GM19438 (cell line): Measurements from ENCODE around the gene FDX2.
"Not testable (repeated sequence)": the region's sequence is repeated elsewhere in the genome, so short reads cannot be mapped to it uniquely, and the experiment has no call there.

Experiments used
- ATAC-seq: cut with Tn5 transposase; IDR thresholded peaks from one replicate; pipeline ENCODE4 v1.9.1; 2021; ENCODE audit warnings: low read depth; ENCODE audit not compliant: unreplicated experiment

The FDX2 gene

DNA sequence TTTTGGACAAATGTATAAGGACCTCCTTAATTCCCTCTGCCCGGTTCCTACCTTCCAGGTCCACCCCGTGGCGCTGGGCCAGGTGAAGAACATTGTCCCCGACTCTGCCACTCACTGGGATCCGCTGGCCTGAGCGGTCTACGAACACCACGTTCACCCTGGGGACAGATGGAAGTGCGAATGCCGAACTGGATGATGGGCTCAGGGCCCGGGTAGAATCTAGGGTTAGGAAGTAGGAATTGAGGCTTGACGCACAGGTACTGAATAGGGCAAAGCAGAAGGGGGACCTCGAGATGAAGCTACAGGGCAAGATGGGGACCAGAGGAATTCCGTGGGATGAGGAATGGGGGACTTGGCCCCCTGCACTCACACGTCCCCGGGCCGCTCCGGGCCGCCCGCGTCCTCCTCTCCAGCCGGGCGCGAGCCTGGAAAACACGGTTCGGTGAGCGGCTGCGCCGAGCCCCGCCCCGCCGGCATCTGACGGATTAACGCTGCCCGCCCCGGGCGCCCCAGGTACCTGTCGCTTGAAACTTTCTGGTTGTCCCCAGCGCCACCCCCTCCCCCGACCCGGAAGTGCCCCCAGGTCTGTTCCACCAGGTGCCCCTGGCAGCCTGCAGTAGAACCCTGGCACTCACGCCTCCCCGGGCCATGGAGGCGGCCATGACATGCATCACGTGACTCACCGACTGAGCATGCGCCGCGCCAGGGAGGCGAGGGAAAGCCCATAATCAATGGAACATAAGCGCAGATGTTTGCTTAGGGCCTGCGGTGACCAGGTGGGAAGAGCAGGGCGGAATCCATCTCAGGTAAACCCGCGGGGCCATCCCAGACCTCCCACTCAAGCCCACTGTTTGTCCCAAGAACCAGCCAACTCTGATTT, at the start of gene FDX2:
Gene FDX2 (minus strand): TSS at position 681 of the 880 bp plus-strand sequence. CDS start 19 bp downstream, at position 662.
- no peak for ATAC-seq

DNA sequence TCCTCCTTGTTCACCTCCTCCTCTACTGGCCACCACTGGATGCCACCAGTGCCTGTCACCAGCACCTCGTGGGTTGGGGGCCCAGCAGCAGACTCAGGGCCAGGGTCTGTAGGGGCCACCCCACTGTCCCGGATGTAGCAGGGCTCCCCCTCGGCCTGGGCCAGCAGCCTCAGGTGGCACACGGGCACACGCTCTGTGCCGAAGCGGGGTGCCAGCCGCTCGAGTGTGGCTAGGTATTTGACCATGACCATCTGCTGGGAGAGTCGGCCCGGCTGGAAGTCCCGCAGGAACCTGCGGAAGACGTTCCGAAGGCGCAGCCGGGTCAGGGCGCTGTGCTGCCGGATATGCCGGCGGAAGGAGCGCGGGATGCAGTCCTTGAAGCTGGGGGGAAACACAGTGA, 49.7 kb upstream of the FDX2 start:
- ATAC-seq: no peak

DNA sequence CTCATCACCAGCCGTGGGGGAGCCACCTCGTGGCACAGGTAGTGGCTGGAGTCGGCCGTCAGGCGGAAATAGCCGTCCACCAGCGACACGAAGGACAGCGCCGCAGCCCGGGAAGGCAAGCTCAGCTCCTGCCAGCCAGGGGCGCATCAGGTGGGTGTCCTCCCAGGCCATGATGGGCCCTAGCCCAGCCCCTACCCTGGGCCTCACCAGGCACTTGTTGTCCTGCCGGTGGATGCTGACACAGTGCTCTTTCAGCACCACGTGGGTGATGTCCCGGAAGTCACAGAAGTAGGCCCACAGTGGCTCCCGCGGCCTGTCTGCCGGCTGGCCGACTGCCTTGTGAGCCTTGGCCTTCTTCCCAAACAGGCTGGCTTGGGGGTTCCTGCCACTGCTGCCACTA, 48.8 kb upstream of the FDX2 start:
- ATAC-seq: no peak

DNA sequence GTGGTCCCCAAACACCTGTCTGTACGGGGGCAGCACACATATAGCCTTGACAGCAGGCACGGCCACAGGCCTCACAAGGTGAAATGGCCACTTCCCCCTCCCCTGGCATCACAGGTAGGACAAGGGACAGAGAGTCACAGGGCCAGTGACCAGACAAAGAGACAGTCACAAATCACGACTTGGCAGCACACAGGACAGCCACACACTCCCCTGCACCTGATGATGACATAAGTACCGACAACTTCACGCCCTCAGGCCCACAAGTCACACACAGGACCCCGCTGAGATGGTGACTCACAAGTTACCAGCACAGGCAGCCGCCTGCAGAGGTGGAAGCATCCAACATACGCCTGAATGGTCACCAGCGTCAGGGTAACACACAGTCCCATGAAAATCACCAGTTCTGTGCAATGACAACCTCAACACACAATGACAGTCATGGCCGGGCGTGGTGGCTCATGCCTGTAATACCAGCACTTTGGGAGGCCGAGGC, 48.0 kb upstream of the FDX2 start:
- ATAC-seq: no peak

DNA sequence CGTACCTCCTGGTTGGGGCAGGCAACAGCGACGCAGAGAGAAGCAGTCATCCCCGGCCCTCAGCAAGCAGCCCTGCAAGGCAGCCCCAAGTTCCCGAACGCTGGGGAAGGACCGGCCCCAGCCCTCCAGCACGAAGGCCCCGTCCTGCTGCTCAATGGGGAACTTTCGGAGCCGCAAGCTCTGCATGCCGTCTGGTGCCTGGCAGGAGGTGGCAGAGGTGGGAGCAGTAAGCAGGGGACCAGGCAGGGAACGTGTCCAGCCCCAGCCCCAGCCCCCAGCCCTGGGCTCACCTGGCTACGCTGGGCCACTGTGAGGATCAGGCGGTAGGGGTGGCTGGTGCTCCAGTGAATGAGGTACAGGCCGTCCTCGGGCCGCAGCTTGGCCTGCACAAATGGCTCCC, 46.4 kb upstream of the FDX2 start:
- no peak for ATAC-seq

DNA sequence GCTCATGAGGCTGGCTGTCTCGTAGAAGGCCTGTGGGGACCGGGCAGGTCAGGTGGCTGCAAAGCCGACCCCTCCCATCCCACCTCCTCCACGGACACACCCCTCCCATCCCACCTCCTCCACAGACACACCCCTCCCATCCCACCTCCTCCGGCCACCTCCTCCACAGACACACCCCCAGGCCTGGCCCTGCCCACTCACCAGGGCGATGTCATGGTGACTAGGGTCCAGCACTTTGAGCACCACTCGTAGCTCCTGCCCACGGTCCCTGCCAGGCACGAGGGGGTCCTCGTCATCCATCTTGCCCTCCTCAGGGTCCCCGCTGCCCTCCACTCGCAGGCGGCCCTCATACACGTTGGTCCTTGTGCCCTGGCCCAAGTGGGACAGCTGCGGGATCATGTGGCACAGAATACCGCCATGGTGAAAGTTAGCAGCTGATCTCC, 45.8 kb upstream of the FDX2 start:
- no peak for ATAC-seq

DNA sequence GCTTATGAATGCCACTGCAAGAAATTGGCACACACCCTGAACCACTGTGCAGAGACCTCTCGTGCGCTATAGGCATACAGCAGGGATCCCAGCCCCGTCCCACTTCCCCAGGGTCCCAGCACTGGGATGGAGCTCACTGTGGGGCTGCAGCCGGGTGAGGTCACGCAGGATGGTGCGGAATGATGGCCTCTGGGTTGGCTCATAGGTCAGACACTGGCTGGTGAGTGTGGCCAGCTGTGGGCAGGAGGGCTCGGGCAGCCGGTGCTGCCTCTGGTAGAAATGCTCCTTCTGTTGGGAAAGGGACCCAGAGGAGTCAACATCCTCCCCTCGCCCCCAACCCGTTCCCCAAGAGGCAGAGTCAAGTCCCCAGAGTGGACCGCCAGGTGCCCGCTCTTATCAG, 40.6 kb upstream of the FDX2 start:
- ATAC-seq: no peak

DNA sequence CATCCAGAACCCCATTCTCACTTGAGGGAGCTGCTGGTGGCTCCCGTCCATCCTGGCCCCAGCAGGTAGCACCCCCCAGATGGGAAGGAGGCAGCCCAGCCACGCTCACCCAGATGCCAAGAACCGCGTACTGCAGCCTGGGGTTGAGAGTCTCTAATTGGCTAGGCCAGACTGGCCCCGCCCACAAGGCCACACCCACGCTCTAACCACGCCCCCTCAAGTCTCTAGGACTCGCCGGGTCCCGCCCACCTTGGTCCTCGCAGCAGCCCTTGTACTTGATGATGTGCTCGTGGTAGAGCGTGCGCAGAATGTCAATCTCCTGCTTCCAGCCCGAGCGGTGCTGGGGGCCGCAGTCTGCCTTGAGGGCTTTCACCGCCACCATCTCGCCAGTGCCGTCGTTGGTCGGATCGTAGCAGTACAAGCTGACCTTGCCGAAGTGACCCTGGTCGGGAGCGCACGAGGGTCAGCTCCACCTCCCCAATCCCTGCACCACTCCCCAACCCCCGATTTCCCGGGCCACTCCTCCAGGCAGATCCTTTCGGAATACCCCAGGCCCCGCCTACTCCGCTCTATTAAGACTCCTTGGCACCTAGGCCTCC, 38.1 kb upstream of the FDX2 start:
- ATAC-seq: no peak

DNA sequence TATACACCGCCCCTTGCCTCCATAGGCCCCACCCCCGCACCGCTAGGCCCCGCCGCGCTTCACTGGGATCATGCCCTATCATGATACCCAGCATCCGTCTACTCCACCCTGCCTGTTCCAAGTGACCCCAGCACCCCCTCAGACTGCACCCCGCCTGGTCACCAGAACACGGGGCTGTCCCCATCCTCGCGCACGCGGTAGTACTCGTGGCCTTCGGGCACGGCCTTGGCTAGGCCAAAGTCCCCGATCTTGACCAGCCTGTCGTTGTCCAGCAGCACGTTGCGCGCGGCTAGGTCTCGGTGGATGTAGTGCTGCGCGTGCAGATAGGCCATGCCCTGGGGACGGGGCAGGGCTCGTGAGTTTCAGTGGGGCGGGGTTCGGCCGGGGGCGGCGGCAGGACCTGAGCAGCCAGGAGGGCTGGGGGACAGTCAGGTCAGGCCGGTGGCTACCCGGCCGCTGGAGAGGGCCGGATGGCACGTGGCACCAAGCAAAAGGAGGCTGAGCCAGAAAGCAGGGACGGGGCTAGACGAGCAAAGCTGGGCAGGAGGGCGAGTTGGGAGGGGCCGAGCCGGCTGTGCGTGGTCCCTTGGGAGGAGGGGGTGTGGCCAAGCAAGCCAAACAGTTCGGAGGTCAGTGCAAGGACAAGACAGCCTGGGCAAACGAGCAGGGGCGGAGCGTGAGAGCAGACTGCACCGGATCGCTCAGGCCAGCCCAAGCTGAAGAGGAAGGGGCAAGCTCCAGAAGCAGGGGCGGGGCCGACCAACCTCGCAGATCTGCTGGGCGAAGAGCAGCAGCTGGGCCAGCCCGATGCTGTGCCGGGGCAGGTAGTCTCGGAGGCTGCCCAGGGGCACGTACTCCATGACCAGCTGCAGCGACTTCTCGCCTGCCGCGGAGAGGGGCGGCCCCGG, 37.2 kb upstream of the FDX2 start:
- no peak for ATAC-seq

DNA sequence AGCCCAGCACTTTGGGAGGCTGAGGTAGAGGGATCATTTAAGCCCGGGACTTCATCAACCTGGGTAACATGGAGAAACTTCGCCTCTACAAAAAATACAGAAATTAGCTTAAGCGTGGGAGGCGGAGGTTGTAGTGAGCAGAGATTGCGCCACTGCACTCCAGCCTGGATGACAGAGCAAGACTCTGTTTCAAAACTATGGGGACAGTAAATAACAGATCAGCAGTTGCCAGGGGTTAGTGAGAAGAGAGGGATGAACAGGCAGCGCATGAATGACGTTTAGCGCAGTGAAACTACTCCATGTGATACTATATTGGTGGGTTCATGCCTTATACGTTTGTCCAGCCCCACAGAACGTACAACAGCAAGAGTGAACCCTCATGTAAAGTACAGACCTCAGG, 30.7 kb upstream of the FDX2 start:
- no peak for ATAC-seq

DNA sequence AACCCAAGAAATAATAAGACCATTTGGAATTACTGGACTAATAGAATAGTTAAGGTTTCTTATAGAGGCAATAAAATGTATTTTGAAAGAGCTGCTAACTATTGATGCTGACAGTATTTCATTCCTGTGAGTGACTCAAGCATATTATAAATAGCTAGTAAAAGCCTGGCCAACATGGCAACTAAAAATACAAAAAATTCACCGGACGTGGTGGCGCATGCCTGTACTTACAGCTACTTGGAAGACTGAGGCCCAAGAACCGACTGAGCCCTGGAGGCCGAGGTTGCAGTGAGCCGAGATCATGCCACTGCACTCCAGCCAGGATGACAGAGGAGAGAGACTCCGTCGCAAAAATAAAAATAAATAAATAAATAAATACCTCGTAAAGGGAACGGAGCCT, 29.0 kb upstream of the FDX2 start:
- no peak for ATAC-seq

DNA sequence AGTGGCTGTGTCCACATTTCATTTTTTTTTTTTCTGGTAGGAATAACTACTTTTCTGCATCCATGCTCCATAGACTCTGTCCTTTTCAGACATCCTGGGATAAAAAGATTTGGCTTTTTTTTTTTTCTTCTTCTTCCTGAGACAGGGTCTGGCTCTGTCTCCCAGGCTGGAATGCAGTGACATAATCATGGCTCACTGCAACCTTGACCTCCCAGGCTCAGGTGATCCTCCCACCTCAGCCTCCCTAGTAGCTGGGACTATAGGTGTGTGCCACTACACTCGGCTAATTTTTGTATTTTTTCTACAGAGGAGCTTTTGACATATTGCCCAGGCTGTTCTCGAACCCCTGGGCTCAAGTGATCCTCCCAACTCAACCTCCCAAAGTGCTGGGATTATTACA, 27.7 kb upstream of the FDX2 start:
- ATAC-seq: no peak

DNA sequence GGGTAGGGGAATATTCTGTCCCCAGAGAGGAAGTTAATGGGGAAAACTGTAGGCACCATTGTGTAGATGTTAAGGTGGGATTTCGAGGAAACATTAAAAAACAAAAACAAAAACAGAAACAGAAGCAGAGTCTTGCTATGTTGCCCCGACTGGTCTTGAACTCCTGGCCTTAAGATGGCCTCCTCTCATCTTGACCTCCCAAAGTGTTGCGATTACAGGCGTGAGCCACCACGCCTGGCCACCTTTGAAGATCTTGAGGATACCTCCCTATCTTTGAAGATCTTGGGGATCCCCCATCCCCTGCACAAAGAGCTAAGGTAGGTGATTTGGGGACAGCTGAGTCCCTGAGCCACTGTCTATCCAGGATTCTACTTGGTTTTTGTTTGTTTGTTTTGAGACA, 24.2 kb upstream of the FDX2 start:
- ATAC-seq: no peak

DNA sequence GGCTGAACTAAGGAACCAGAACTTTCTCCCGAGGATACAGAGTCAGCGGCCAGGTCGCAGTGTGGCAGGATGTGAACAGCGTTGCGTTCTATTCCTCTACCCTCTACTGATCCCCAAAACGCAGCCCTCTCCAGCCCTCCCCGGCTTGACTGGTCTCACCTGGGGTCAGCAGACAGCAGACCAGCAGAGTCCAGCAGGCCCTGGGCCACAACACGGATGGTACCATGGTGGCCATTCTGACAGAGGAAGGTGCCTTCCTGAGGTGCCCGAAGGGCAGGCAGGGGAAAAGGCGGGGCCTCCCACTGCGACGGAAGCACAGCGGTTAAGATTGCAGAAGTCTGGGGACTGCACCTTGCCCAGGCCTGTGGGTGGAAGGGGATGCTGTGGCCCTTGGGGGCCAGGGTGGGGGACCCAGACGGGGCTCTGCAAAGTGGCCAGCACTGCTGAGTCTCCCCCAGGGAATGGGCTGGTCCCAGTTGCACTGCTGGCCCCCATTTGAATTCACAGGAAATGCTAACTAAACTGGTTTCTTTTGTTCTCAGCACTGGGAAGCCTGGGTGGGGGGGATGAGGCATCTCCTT, 23.7 kb upstream of the FDX2 start, which contains the start of gene ICAM3:
Gene ICAM3 (minus strand): TSS at position 245 of the 581 bp plus-strand sequence. CDS start 10 bp downstream, at position 235.
- ATAC-seq: peak; percentile 67

DNA sequence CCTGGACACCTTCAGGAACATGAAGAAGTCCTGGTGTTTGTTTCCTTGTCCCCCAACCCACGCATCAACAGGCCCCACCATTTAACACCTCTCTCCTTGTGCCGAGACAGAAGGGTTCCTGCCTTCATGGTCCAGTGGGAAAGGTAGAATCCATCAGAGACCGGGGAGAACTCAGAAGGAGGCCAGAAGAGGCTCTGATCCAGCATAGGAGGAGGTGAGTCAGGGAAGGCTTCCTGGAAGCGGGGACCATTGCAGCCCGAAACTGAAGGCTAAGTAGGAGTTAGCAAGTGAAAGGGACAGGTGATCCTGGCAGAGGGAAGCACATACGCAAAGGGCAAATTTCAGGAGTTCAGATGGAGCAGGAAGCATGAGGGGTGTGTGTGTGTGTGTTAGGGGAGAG, 23.1 kb upstream of the FDX2 start:
- ATAC-seq: no peak

DNA sequence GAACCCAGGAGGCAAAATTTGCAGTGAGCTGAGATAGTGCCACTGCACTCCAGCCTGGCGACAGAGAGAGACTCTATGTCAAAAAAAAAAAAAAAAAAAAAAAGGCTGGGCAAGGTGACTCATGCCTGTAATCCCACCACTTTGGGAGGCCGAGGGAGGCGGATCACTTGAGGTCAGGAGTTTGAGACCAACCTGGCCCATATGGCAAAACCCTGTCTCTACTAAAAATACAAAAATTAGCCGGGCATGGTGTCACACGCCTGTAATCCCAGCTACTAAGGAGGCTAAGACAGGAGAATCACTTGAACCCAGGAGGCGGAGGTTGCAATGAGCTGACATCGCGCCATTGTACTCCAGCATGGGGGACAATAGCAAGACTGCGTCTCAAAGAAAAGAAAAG, 20.9 kb upstream of the FDX2 start:
- not testable (repeated sequence) for ATAC-seq

DNA sequence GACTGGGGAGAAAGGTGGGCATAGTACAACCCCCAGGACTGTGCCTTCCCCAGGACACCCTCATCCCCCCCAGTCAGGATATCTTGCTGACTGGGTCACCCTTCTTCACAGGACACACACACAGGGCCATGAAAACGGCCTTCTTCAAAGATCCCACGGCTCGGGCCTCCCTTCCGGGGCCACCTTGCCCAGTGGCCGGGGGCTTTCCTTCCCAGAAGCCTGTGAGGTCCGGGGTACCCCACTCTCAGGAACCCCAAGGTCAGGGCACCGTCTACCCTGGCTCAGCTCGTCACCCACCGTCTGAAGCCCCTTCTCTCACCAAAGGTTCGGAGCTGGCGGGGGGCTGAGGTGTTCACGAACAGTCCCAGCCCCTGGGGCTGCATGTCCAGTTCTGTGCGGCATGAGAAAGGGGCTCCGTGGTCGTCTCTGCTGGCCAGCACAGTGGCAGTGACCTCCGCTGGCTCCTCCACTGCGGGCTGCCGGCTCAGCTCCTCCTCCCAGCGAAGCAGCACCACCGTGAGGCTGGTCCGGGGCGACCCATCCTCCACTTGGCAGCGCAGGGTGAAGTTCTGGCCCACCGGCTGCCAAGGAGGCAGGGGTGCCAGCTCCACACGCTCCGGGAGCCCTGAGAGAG, 19.7 kb upstream of the FDX2 start:
- no peak for ATAC-seq

DNA sequence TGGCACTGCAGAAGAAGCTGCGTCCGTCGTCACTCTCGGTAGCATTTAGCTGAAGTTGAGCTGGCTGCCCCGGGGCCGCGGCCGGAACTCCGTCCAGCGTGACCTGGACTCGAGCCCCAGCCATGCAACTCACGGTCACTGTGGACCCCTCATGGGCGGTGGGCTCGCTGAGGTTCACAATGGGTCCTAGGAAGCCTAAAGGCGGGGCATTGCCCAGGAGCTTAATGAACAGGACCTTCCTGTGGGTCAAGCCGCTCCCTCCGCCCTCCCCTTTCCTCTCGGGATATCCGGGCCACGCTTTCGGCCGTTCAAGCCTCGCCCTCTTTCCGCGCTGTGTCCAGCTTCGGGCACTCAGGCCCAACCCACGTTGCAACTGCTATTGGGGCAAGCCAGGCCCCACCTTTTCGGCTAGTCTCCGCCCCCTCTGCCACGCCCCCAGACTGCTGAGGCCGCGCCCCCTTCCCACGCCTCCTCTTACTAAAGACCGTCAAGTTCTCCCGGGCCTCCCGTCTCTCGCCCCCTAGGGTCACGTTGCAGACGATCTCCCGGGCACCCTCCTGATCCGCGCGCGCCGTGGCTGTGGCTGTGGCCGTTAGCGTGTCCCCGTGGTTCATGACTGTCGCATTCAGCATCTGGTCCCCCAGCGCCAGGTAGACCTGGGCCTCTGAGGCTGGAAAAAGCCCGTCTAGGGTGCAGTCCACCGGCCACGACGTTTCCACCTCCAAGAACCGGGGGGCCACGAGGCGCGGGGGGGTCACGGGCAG, 19.0 kb upstream of the FDX2 start:
- no peak for ATAC-seq
